ENCODE results near the gene USP37.
A peak's percentile ranks its signal among the peaks of the same experiment; 100 is the strongest.

The USP37 gene

DNA sequence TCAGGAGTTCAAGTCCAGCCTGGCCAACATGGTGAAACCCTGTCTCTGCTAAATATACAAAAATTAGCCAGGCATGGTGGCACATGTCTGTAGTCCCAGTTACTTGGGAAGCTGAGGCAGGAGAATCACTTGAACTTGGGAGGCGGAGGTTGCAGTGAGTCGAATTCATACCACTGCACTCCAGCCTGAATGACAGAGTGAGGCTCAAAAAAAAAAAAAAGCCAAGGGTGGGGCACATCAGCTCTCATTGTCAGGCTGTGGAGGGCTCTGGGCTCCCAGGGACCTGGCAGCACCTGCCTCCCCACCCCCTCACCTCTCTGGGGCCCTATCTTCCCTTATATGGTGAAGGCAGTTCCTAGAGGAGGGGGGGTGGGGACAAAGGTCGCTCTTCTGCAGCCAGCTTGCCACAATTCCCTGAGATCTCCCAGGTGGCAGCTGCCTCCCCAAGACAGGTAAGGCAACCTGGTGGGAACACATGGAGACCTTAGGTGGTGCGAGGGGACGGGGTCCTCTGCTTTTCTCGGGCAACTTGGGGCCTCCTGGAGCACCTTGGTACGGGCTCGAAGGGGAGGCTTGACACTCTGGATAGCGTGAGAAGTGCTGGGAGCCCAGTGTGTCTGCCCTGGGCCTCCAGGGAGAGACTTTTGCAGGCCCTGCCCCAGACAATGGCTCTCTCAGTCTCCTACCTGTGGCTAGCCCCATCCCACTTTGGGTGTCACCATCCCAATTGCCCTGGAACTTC lies 149.3 kb downstream of the USP37 start, which contains the start of gene VIL1:
VIL1 (plus strand) TSS at position 407 of the 742 bp plus-strand sequence. CDS start 4,656 bp downstream, outside the sequence.
- Histone ChIP-seq H3K18ac (ENCODE audit: low read length) (peak within 1 kb of the TSS; percentile 38), H3K27me3 (ENCODE audit: control insufficient read depth in 3 of 3, insufficient read depth in 3 of 3, low read depth in 1 of 3, low read length in 3 of 3) (peaks cover 0 to 5% (median 2%) of the 10 kb centered on the region in 3 experiments), H3K9ac (ENCODE audit: low read depth, low read length, poor library complexity) (peak within 1 kb of the TSS; percentile 44), H2BK15ac (ENCODE audit: low read length) (peak within 1 kb of the TSS; percentile 24), H3K79me1 (ENCODE audit: low read depth, low read length) (peaks cover 3% of the 10 kb centered on the region), H4K8ac (ENCODE audit: low read depth, low read length) (peak within 1 kb of the TSS; percentile 92), H3K4me3 (ENCODE audit: low read length in 2 of 2) (no peak within 1 kb of the TSS), H2BK12ac (ENCODE audit: low read length) (no peak within 1 kb of the TSS), H2BK120ac (ENCODE audit: low read depth, low read length) (no peak within 1 kb of the TSS), H2AFZ (ENCODE audit: low read length) (no peak within 1 kb of the TSS), H3K4me1 (ENCODE audit: control insufficient read depth in 2 of 2, insufficient read depth in 1 of 2, low read depth in 1 of 2, low read length in 2 of 2) (peaks cover 0 to 15% of the 10 kb centered on the region in 2 donors), H3K9me3 (replicated peaks in 1 of 2; ENCODE audit: control insufficient read depth in 2 of 2, insufficient read depth in 1 of 2, low read depth in 1 of 2, low read length in 2 of 2) (no peaks in the 10 kb centered on the region), H3K4me2 (ENCODE audit: insufficient read depth, low read length, poor library complexity, severe bottlenecking) (no peak within 1 kb of the TSS), H3K36me3 (replicated peaks in 1 of 2; ENCODE audit: control insufficient read depth in 2 of 2, insufficient read depth in 2 of 2, low read length in 2 of 2) (peaks cover 0 to 2% of the 10 kb centered on the region in 2 donors), H2AK5ac (ENCODE audit: low read depth, low read length) (peak within 1 kb of the TSS; percentile 86), H3K14ac (ENCODE audit: low read length) (peak within 1 kb of the TSS; percentile 56), H3K23ac (ENCODE audit: low read depth, low read length, poor library complexity) (peak within 1 kb of the TSS; percentile 10), H3K27ac (replicated peaks; ENCODE audit: low read length) (no peak within 1 kb of the TSS), H4K91ac (ENCODE audit: low read depth, low read length, poor library complexity) (no peak within 1 kb of the TSS), H3K4ac (ENCODE audit: low read length) (no peak within 1 kb of the TSS), H2BK5ac (ENCODE audit: low read length) (peak within 1 kb of the TSS; percentile 82)
- no peak for DNase-seq (ENCODE audit: low spot score)
- no CpG with 5 or more reads among the region's 9 CpGs for WGBS, 2 donors (ENCODE audit: extremely low coverage in 2 of 2, insufficient read length in 2 of 2, insufficient replicate concordance in 1 of 2)

DNA sequence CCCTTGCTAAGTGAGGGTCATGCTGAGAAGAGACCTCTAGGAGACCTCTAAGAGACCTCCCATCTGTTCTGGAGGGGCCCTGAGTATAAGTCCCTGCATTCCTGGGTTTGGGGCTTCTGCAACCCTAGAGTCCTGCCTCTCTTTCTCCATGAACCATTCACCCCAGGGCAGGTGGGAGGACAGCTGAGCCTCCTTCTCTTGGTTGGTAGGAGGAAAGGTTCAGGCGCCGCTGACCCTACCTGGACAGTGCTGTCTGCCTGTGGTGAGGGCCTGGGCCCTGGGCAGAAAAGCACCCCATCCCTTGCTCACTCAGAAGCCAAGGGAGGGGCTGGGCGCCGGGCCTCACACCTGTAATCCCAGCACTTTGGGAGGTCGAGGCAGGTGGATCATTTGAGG lies 149.8 kb downstream of the USP37 start:
- Histone ChIP-seq H3K27ac (replicated peaks; ENCODE audit: low read length) (no peak overlapping the region), H3K36me3 (replicated peaks in 1 of 2; ENCODE audit: control insufficient read depth in 2 of 2, insufficient read depth in 2 of 2, low read length in 2 of 2) (peaks cover 0 to 2% of the 10 kb centered on the region in 2 donors), H2BK15ac (ENCODE audit: low read length) (no peak overlapping the region), H3K4me3 (ENCODE audit: low read length in 2 of 2) (no peak overlapping the region), H3K23ac (ENCODE audit: low read depth, low read length, poor library complexity) (no peak overlapping the region), H2BK120ac (ENCODE audit: low read depth, low read length) (no peak overlapping the region), H3K4ac (ENCODE audit: low read length) (no peak overlapping the region), H3K9ac (ENCODE audit: low read depth, low read length, poor library complexity) (peak overlapping the region; percentile 44), H3K4me1 (ENCODE audit: control insufficient read depth in 2 of 2, insufficient read depth in 1 of 2, low read depth in 1 of 2, low read length in 2 of 2) (peaks cover 0 to 11% of the 10 kb centered on the region in 2 donors), H2AK5ac (ENCODE audit: low read depth, low read length) (no peak overlapping the region), H3K79me1 (ENCODE audit: low read depth, low read length) (peaks cover 3% of the 10 kb centered on the region), H3K4me2 (ENCODE audit: insufficient read depth, low read length, poor library complexity, severe bottlenecking) (no peak overlapping the region), H3K27me3 (ENCODE audit: control insufficient read depth in 3 of 3, insufficient read depth in 3 of 3, low read depth in 1 of 3, low read length in 3 of 3) (peaks cover 0 to 5% (median 0%) of the 10 kb centered on the region in 3 experiments), H3K14ac (ENCODE audit: low read length) (no peak overlapping the region), H2BK5ac (ENCODE audit: low read length) (no peak overlapping the region), H3K18ac (ENCODE audit: low read length) (no peak overlapping the region), H3K9me3 (replicated peaks in 1 of 2; ENCODE audit: control insufficient read depth in 2 of 2, insufficient read depth in 1 of 2, low read depth in 1 of 2, low read length in 2 of 2) (no peaks in the 10 kb centered on the region), H4K8ac (ENCODE audit: low read depth, low read length) (no peak overlapping the region), H2BK12ac (ENCODE audit: low read length) (no peak overlapping the region), H2AFZ (ENCODE audit: low read length) (no peak overlapping the region), H4K91ac (ENCODE audit: low read depth, low read length, poor library complexity) (no peak overlapping the region)
- no peak for DNase-seq (ENCODE audit: low spot score)
- no CpG with 5 or more reads among the region's 5 CpGs for WGBS, 2 donors (ENCODE audit: extremely low coverage in 2 of 2, insufficient read length in 2 of 2, insufficient replicate concordance in 1 of 2)

DNA sequence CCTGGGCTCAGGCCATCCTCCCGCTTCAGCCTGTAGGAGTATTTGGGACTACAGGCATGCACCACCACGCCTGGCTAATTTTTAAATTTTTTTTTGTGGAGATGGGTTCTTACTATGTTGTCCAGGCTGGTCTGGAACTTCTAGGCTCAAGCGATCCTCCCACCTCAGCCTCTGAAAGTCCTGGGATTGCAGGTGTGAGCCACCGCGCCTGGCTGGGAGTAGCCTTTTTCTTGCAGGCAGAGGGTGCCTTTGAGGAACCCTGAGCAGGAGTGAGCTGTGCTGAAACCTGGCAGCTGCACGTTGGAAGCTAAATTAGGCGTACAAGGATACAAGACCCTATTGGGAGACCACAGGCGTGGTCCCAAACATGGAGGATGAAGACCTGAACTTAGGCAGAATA lies 160.4 kb downstream of the USP37 start:
- H2BK12ac ChIP-seq (ENCODE audit: low read length), result no peak overlapping the region
- H2AFZ ChIP-seq (ENCODE audit: low read length), result peak overlapping the region; percentile 33
- peaks cover 13 to 26% of the 10 kb centered on the region in 2 donors for H3K36me3 ChIP-seq (replicated peaks in 1 of 2; ENCODE audit: control insufficient read depth in 2 of 2, insufficient read depth in 2 of 2, low read length in 2 of 2)
- H4K91ac ChIP-seq (ENCODE audit: low read depth, low read length, poor library complexity), result no peak overlapping the region
- H3K4me3 ChIP-seq (ENCODE audit: low read length in 2 of 2), result no peak overlapping the region
- no peaks in the 10 kb centered on the region for H3K9me3 ChIP-seq (replicated peaks in 1 of 2; ENCODE audit: control insufficient read depth in 2 of 2, insufficient read depth in 1 of 2, low read depth in 1 of 2, low read length in 2 of 2)
- no peak overlapping the region for H3K4me2 ChIP-seq (ENCODE audit: insufficient read depth, low read length, poor library complexity, severe bottlenecking)
- H2BK5ac ChIP-seq (ENCODE audit: low read length), result no peak overlapping the region
- H3K14ac ChIP-seq (ENCODE audit: low read length), result no peak overlapping the region
- no peak overlapping the region for H3K23ac ChIP-seq (ENCODE audit: low read depth, low read length, poor library complexity)
- no peak for DNase-seq (ENCODE audit: low spot score)
- H2BK120ac ChIP-seq (ENCODE audit: low read depth, low read length), result no peak overlapping the region
- no peak overlapping the region for H3K9ac ChIP-seq (ENCODE audit: low read depth, low read length, poor library complexity)
- no peak overlapping the region for H2AK5ac ChIP-seq (ENCODE audit: low read depth, low read length)
- H3K4me1 ChIP-seq (ENCODE audit: control insufficient read depth in 2 of 2, insufficient read depth in 1 of 2, low read depth in 1 of 2, low read length in 2 of 2), result peaks cover 13 to 18% of the 10 kb centered on the region in 2 donors
- H4K8ac ChIP-seq (ENCODE audit: low read depth, low read length), result no peak overlapping the region
- H3K79me1 ChIP-seq (ENCODE audit: low read depth, low read length), result no peaks in the 10 kb centered on the region
- no peak overlapping the region for H3K18ac ChIP-seq (ENCODE audit: low read length)
- H3K27ac ChIP-seq (replicated peaks; ENCODE audit: low read length), result no peak overlapping the region
- WGBS, 2 donors (ENCODE audit: extremely low coverage in 2 of 2, insufficient read length in 2 of 2, insufficient replicate concordance in 1 of 2), result no CpG with 5 or more reads among the region's 8 CpGs
- H3K27me3 ChIP-seq (ENCODE audit: control insufficient read depth in 3 of 3, insufficient read depth in 3 of 3, low read depth in 1 of 3, low read length in 3 of 3), result no peaks in the 10 kb centered on the region
- no peak overlapping the region for H3K4ac ChIP-seq (ENCODE audit: low read length)
- H2BK15ac ChIP-seq (ENCODE audit: low read length), result no peak overlapping the region

DNA sequence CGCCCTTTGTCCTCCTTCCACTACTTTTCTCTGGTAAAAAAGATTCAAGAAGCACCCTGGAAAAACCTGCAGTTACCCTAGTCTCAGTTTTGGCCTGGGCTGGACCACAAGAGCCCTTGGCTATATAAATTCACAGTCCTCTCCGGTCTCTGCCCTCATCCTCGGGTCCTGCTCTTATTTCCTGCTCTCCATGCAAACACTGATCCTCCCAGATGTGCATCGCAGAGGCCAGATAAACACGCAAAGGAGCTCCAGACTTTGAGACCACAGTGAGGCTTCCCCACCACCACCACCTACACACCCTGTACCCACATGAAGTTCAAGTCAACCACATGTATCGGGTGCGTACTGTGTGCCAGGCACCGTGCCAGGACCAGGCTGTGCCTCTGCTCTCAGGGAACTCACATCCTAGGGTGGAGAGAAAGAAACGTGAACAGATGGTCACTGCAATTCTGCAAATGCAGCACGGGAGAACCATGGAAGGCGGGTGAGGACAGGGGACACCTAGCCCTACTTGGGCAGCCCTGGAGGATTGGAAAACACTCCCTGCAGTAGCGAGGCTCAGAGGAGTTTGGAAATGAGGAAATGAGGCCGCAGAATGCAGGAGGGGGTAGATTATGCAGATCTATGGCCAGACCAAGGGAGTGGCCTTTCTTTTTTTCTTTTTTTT lies 161.1 kb downstream of the USP37 start:
- no peak for DNase-seq (ENCODE audit: low spot score)
- Histone ChIP-seq H3K36me3 (replicated peaks in 1 of 2; ENCODE audit: control insufficient read depth in 2 of 2, insufficient read depth in 2 of 2, low read length in 2 of 2) (peaks cover 16 to 33% of the 10 kb centered on the region in 2 donors), H3K9me3 (replicated peaks in 1 of 2; ENCODE audit: control insufficient read depth in 2 of 2, insufficient read depth in 1 of 2, low read depth in 1 of 2, low read length in 2 of 2) (no peaks in the 10 kb centered on the region), H2BK5ac (ENCODE audit: low read length) (no peak overlapping the region), H3K9ac (ENCODE audit: low read depth, low read length, poor library complexity) (peak overlapping the region; percentile 71), H3K79me1 (ENCODE audit: low read depth, low read length) (peaks cover 2% of the 10 kb centered on the region), H2BK120ac (ENCODE audit: low read depth, low read length) (no peak overlapping the region), H4K8ac (ENCODE audit: low read depth, low read length) (no peak overlapping the region), H3K14ac (ENCODE audit: low read length) (peak overlapping the region; percentile 17), H3K4me2 (ENCODE audit: insufficient read depth, low read length, poor library complexity, severe bottlenecking) (peak overlapping the region; percentile 95), H2BK15ac (ENCODE audit: low read length) (peak overlapping the region; percentile 7), H3K23ac (ENCODE audit: low read depth, low read length, poor library complexity) (no peak overlapping the region), H3K4me3 (ENCODE audit: low read length in 2 of 2) (peak overlapping the region; percentile 56 to 80), H4K91ac (ENCODE audit: low read depth, low read length, poor library complexity) (peak overlapping the region; percentile 39), H2AK5ac (ENCODE audit: low read depth, low read length) (peak overlapping the region; percentile 2), H3K18ac (ENCODE audit: low read length) (peak overlapping the region; percentile 96), H2BK12ac (ENCODE audit: low read length) (peak overlapping the region; percentile 34), H3K27me3 (ENCODE audit: control insufficient read depth in 3 of 3, insufficient read depth in 3 of 3, low read depth in 1 of 3, low read length in 3 of 3) (no peaks in the 10 kb centered on the region), H3K27ac (replicated peaks; ENCODE audit: low read length) (peak overlapping the region; percentile 86), H2AFZ (ENCODE audit: low read length) (peak overlapping the region; percentile 93), H3K4me1 (ENCODE audit: control insufficient read depth in 2 of 2, insufficient read depth in 1 of 2, low read depth in 1 of 2, low read length in 2 of 2) (peaks cover 13 to 18% of the 10 kb centered on the region in 2 donors), H3K4ac (ENCODE audit: low read length) (no peak overlapping the region)
- WGBS, 2 donors (ENCODE audit: extremely low coverage in 2 of 2, insufficient read length in 2 of 2, insufficient replicate concordance in 1 of 2), result no CpG with 5 or more reads among the region's 13 CpGs

All from neuronal stem cell (in vitro differentiated cells).